NCI-H510A treated with DMSO at 0.1 percent for 48 hours (cell line): ENCODE measurements around the gene OVCA2.

ENCODE experiments used
- DNase-seq: peaks from one replicate; lab custom pipeline; 2025; lab: John Stamatoyannopoulos, UW

OVCA2 gene

GRCh38 chr17:2065949-2066400, 24.2 kb downstream of the OVCA2 start:
- no peak for DNase-seq

GRCh38 chr17:2067048-2067561, 25.3 kb downstream of the OVCA2 start:
- DNase-seq, result no peak

GRCh38 chr17:2067608-2068024, 25.8 kb downstream of the OVCA2 start:
- DNase-seq, result no peak

DNA sequence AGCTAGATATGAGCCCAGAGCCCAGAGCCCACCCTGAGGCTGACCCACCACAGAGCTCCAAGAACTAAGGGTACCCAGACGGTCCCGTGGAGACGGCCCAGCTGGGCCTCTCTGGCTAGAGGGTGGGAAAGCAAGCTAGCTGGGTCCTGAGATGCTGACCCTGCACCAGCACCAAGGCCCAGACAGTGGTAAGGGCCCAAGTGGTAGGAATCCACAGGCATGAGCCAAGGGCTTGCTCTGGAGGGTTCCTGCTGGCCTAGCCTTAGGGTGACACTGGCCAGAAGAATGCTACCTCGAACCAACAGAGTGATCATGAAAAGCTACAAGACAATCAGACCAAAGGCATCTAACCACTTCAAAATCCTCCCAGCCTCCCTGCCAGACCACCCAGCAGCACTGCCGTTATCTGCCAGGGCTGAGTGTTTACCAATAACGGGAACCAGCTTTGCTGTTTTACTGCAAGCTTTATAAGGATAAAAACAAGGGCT, 26.3 kb downstream of the OVCA2 start:
- no peak for DNase-seq

DNA sequence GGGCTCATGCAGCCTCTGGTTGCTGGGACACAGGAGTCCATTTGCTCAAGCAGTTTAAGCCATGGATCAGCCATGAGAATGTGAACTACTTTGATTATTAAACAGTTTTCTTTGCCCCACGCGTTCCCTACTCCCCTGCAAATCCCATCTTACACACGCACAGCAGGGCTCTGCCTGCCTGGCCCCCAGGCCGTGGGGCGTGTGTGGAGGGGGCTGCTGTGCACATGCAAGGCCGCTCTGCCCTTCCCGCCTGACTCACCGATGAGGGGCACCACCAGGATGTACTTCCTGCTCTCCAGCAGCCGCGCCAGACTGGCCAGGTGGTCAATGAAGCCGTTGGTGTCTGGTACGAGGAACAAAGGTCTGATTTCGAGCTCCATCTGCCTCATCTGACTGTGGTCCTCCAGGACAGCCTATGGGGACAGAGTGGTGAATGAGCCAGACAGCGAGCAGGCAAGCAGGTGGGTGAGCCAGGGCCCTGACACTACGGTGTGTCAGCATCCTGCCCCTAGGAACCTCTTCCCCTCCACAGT, 26.8 kb downstream of the OVCA2 start:
- DNase-seq, result no peak

DNA sequence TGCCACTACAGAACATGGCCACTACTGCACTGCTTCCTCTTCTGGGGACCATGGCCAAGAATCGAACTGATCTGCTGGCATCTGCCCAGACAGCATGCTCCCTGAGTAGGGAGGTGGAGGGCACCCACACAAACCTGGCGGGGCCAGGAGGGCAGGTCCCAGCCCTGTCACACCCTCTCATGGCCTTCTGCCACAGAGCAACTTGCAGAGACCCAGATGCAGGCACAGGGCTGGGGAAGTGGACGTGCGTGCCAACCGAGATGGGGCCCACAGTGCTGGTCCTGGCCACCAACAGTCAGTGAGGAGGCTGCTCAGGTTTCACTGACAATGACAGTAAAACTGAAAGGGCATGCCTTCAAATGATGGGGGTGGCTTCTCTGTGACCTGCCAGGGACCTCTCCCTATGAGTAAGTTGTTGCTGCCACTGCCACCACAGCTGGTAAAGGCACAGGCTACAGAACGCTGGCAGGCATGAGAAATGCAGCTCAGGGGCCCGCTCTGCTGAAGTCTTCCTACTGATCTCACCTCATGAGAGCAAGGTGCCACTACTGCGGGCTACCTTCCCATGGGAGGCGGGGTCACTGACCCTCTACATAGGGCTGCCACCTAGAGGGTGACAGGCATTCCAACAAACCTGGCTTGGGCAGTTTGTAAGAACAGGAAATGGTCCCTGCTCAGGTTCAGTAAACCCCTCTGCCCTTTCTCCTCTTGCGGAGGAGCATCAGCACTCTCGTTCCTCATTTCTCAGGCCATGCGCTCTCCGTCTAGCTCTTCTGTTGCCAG, 28.6 kb downstream of the OVCA2 start:
- DNase-seq, result no peak

DNA sequence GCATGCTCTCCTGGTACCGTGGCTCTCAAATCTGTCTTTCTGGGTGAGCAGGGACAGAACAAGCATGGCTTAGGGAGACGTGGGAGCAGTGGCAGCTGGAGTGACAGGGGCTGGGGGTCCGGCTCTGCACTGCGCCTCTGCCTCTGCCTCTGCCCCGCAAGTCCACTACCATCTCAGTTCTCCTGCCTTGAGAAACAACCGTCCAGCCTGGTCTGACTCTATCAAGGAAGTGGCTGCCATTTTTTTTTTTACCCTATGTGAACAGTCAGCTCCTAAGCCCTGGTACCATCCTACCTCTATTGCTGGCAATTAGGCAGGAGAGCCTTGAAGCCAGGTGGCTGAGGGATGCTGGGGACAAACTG, 29.2 kb downstream of the OVCA2 start:
- DNase-seq, result no peak

DNA sequence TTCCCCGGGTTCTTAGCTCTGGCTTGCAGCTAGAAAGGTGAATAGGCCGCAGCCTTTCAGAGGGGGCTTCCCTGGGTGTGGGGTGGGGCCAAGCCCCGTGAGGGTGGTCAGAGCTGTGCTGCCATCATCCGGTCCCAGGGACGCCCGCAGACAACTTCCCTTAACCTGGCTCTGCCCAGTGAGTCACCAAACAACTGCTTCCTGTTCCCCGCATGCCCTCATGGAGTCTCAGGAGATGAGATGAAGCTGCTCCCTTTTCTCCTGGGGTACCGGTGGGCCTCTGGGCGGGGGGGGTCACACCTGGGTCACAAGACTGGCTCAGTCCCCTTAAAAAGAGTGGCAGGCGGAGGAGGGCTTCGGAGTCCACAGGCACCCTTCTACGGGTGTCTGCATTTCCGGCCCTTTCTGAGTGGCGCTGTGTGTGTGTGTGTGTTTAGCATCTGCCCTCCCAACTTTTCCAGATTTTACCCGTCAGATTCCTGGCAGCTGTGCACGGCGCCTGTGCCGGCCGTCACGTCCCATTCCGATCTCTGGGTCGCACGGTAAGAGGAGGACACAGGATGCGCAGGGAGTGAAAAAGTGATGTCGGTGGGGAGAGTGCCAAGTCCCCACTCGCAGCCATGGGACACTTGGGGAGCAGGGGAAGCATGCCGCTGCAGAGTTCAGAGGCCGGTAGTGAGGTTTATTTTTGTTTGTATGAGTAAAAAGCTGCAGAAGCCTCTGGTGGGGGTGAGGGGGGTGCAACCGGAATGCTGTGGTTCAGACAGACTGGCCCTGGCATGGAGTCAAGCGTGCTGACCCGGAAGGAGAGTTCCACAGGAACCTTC, 29.8 kb downstream of the OVCA2 start:
- no peak for DNase-seq

GRCh38 chr17:2074919-2075318, 33.1 kb downstream of the OVCA2 start:
- no peak for DNase-seq

GRCh38 chr17:2075336-2076086, 33.7 kb downstream of the OVCA2 start:
- DNase-seq, result no peak

DNA sequence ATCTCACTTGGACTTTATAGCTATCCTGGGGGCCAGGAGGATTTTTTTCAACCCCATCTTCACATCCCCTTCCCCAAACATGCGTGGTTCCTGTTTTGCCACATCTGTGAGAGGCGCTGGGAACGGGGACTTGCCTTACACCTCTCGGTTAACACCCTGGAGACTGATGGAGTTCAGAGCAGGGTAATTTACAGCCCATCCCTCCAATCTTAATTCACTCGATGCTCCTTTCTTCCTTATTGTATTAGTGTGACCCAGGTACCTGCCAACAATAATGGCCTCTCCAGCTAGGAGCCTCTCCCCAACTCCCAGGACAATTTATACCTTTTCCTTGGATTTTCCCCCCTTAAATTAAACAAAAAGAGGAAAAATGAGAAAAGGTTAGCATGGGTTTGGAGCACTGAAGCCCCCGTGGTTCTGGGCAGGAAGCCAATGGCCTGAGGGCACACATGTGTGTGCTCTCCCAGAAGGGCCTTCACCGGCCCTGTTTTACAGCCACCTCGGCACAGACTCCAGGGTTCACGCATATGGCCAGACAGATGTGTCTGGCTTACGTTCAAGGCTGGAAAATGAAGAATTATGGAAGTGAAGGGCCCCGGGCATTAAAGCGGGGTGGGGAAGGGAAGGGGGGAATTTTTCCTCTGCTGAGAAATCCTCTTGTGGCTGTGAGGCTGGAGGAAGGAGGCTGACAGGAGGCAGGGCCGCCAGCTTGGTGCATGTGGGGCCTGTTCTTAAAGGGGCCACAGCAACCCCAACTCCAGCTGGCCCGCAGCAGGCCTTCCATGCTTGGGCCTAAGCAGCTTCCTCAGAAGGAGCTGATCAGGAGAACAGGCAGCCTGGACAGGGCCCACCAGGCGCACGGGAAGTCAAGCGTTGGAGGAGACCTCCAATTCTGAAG, 34.5 kb downstream of the OVCA2 start:
- DNase-seq, result no peak

- DNase-seq, result no peak
Measured at GRCh38 chr17:2077040-2077439, 35.2 kb downstream of the OVCA2 start.

DNA sequence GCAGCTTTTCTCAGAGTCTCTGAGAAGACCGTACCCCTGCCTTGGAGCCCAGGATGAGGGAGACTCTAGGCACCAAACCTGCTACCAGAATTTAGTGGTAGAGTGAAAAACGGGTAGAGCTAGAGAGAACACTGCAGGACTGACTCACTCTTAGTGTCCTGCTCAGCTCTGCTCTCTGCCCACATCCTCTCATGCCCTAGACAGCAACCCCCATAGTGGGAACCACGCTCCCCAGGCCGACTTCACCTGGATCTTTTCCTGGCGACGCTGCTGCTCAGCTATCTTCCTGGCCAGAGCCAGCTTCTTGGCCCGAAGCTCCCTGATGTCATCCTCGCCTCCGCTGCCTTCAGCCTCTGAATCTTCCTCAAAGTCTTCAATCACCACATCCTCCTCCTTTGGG, 39.7 kb downstream of the OVCA2 start:
- DNase-seq, result no peak

GRCh38 chr17:2082003-2082781, 40.4 kb downstream of the OVCA2 start:
- DNase-seq, result no peak

- DNase-seq, result no peak
Measured at GRCh38 chr17:2083613-2084035, 41.8 kb downstream of the OVCA2 start.

- DNase-seq, result no peak
Measured at GRCh38 chr17:2084036-2084765, 42.4 kb downstream of the OVCA2 start.

GRCh38 chr17:2084766-2085647, 43.2 kb downstream of the OVCA2 start:
- no peak for DNase-seq

DNA sequence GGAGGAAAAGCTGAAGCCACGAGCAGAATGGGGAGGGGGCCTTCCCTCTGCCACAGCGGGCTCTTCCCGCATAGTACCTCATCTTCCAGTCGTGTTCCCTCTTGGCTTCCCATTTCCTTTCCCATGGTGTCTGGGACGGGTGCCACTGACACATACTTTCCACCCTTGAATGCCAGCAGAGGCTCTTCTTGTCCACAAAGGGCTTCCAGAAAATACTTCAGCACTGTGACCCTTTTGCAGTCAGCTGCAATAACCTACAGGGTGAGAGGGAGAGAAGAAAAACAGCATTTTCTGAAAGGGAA, 43.8 kb downstream of the OVCA2 start:
- no peak for DNase-seq

- no peak for DNase-seq
Measured at GRCh38 chr17:2086306-2086705, 44.5 kb downstream of the OVCA2 start.
